Vagina (tissue), 2 donors: ENCODE measurements around the gene SRSF11. TPM values are rescaled to one million over a fixed set of nuclear protein-coding genes. Genes with fewer than 3 reads are reported as not detected.

Experiments used
- DNase-seq, 2 donors: peaks; one replicate each; pipeline ENCODE4 v3.0.0-alpha.2; 2017; ENCODE audit errors: extremely low spot score in 2 of 2
- H3K27ac ChIP-seq: fragments of 200-600 bp; sonication (generic); one replicate; pipeline ENCODE4 v1.5.1; 2019
- H3K27me3 ChIP-seq: fragments of 200-600 bp; sonication (generic); one replicate; pipeline ENCODE4 v1.5.1; 2019
- H3K36me3 ChIP-seq, 2 donors: fragments of 200-600 bp; sonication (generic); one replicate each; pipeline ENCODE4 v1.5.1; 2017 to 2019
- H3K4me1 ChIP-seq: fragments of 200-600 bp; sonication (generic); one replicate; pipeline ENCODE4 v1.5.1; 2019
- H3K4me3 ChIP-seq, 2 donors: fragments of 200-600 bp; sonication (generic); 1 replicate in 1 of 2; 2 replicates in 1 of 2; pipeline ENCODE4 v1.5.1; 2016 to 2019
- H3K9me3 ChIP-seq: fragments of 200-600 bp; sonication (generic); one replicate; pipeline ENCODE4 v1.5.1; 2019
- POLR2A ChIP-seq, 2 donors: fragments of 450-650 bp; IDR thresholded peaks; one replicate each; pipeline ENCODE4 v1.6.1; 2017; ENCODE audit warnings: antibody characterized with exemption in 2 of 2, mild to moderate bottlenecking in 2 of 2, moderate library complexity in 2 of 2
- POLR2AphosphoS5 ChIP-seq, 2 donors: sonication (generic); formaldehyde crosslinking; IDR thresholded peaks; one replicate each; pipeline ENCODE4 v1.9.0; 2017; ENCODE audit warnings: antibody characterized with exemption in 2 of 2, mild to moderate bottlenecking in 2 of 2, low read depth in 1 of 2; ENCODE audit not compliant: insufficient read depth in 1 of 2
- intact Hi-C: fragments of 100-400 bp; cut with DNase I; formaldehyde crosslinking; loops from one replicate; pipeline ENCODE4 v1.15.1; 2023
- small RNA-seq: library from RNA; depleted of rRNA; stranded (forward); fragments of <200 nt; gene quantifications from one replicate; pipeline ENCODE3, GENCODE V24; 2016
- total RNA-seq: library from RNA; depleted of rRNA; stranded (reverse); fragments of >200 nt; gene quantifications from one replicate; pipeline ENCODE4 v1.2.3, GENCODE V29; 2016
- TF ChIP-seq, protein P1 (sequence below), 3 experiments: fragments of 450-650 bp in 2 of 3; fragments of 200-600 bp in 1 of 3; sonication (generic) in 1 of 3; IDR thresholded peaks; one replicate each; pipeline ENCODE4 v1.5.1; 2017 to 2019; ENCODE audit warnings: antibody characterized with exemption in 3 of 3, mild to moderate bottlenecking in 2 of 3, moderate library complexity in 2 of 3

Gene SRSF11
- total RNA-seq, 1 donor from 2014 or later, result 186 TPM

DNA sequence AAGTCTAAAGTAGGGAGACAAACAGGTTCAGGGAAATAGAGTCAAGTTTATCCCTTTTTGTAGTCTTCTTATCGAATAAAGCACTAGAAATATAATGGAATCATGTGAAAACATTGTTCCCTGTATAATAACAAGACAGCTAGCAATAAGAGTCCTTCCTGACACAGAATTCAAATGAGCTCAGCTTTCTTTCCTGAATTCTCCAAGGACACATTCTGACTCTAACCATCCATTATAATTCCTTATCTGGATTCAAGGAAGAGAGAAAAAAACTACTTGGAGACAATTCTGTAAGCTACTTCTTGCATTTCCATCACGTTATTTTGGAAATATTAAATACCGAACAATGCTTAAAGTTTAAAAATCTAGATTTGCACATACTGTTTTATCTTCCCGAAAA, 74.6 kb downstream of the SRSF11 start:
- DNase-seq, result no peak

DNA sequence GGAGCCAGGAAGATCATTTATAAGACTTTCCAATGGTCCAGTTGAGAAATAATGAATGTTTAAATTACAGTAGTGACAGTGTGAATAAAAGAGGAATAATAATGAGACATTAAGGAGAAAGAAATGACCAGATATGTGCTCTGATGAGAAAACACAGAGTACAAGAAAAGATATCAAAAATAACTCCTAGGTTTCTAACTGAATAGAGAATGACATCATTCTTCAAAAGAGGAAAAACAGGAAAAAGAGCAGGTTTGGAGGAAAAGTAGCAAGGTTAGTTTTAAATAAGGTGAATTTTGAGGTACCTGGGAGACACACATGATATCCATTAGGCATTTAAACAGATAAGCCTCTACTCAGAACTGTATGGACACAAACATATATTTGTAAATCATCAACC, 78.3 kb downstream of the SRSF11 start:
- no peak overlapping the region for H3K4me3 ChIP-seq
- no peaks in the 10 kb centered on the region for H3K9me3 ChIP-seq
- DNase-seq, result no peak
- intact Hi-C loops, result no loop called here
- H3K4me1 ChIP-seq, result no peaks in the 10 kb centered on the region
- H3K27me3 ChIP-seq, result no peaks in the 10 kb centered on the region
- no peak overlapping the region for H3K27ac ChIP-seq
- peaks cover 0 to 21% of the 10 kb centered on the region in 2 donors for H3K36me3 ChIP-seq
- no peak for TF ChIP-seq POLR2A (IDR thresholded peaks at IDR 0.05)

More for the DNA sequence above, 74.6 kb downstream of the SRSF11 start:
- intact Hi-C loops, result no loop called here
- Histone ChIP-seq H3K4me3 (no peak overlapping the region), H3K9me3 (no peaks in the 10 kb centered on the region), H3K36me3 (peaks cover 0 to 32% of the 10 kb centered on the region in 2 donors), H3K27me3 (no peaks in the 10 kb centered on the region), H3K4me1 (no peaks in the 10 kb centered on the region), H3K27ac (no peak overlapping the region)
- TF ChIP-seq POLR2AphosphoS5 (IDR thresholded peaks at IDR 0.05; ENCODE audit: insufficient read depth in 1 of 2, low read depth in 1 of 2) (no peak), POLR2A (IDR thresholded peaks at IDR 0.05) (no peak)
- TF ChIP-seq, protein P1, sequence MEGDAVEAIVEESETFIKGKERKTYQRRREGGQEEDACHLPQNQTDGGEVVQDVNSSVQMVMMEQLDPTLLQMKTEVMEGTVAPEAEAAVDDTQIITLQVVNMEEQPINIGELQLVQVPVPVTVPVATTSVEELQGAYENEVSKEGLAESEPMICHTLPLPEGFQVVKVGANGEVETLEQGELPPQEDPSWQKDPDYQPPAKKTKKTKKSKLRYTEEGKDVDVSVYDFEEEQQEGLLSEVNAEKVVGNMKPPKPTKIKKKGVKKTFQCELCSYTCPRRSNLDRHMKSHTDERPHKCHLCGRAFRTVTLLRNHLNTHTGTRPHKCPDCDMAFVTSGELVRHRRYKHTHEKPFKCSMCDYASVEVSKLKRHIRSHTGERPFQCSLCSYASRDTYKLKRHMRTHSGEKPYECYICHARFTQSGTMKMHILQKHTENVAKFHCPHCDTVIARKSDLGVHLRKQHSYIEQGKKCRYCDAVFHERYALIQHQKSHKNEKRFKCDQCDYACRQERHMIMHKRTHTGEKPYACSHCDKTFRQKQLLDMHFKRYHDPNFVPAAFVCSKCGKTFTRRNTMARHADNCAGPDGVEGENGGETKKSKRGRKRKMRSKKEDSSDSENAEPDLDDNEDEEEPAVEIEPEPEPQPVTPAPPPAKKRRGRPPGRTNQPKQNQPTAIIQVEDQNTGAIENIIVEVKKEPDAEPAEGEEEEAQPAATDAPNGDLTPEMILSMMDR (IDR thresholded peaks at IDR 0.05), result no peak

Small RNAs within 50 kb of the gene (small RNA-seq; reads per million reads assigned to genes)
- not detected for gene RN7SL242P

Other genes starting within 250 kb of the SRSF11 start
- 9.1 TPM for gene LRRC40, start 15.8 kb upstream of the SRSF11 start, total RNA-seq
- 27.3 TPM for gene ANKRD13C, start 133.3 kb downstream of the SRSF11 start, total RNA-seq
- gene CTH, start 189.9 kb downstream of the SRSF11 start, total RNA-seq, result 4.2 TPM